SK-N-SH (cell line): ENCODE results near the gene HOMER1. TPM values are rescaled to one million over a fixed set of nuclear protein-coding genes. Genes with fewer than 3 reads are reported as not detected.

ENCODE experiments used
- CTCF ChIA-PET: fragments of 300-600, 350-600 bp; formaldehyde crosslinking; extraction: SDS; loops from one replicate; lab custom pipeline; 2021; lab: Yijun Ruan, JAX
- POLR2A ChIA-PET: fragments of 350-600 bp; sonication (Branson Sonifier 250); formaldehyde crosslinking; extraction: SDS; loops from one replicate; lab custom pipeline; 2020; ENCODE audit warnings: antibody characterized with exemption, inconsistent platforms; lab: Yijun Ruan, JAX
- DNase-seq: peaks from one replicate; pipeline ENCODE4 v3.0.0; 2012
- H2AFZ ChIP-seq: fragments of 200-600 bp; sonication (generic); 2 replicates; pipeline ENCODE4 v1.8.1; 2016; ENCODE audit warnings: antibody characterized with exemption, mild to moderate bottlenecking, low read depth
- H3F3A ChIP-seq: fragments of 200-600 bp; sonication (generic); replicated peaks from 2 replicates; pipeline ENCODE3; 2016; ENCODE audit warnings: antibody characterized with exemption, mild to moderate bottlenecking; ENCODE audit not compliant: insufficient read depth
- H3K27ac ChIP-seq, 2 experiments: fragments of 200-500 bp in 1 of 2; fragments of 200-600 bp in 1 of 2; sonication (Bioruptor generic) in 1 of 2; sonication (generic), shearing (Covaris generic) in 1 of 2; 2 replicates each; pipeline versions ENCODE4 v1.5.1 to v1.6.1; 2014 to 2016; ENCODE audit warnings: low read depth in 2 of 2, inconsistent platforms in 1 of 2, low read length in 1 of 2, mild to moderate bottlenecking in 1 of 2, mixed read lengths in 1 of 2
- H3K27me3 ChIP-seq: fragments of 200-600 bp; sonication (generic), shearing (Covaris generic); 2 replicates; pipeline ENCODE4 v1.6.1; 2016; ENCODE audit warnings: mixed run types; ENCODE audit not compliant: insufficient read depth
- H3K36me3 ChIP-seq, 2 experiments: fragments of 200-500 bp in 1 of 2; fragments of 200-600 bp in 1 of 2; sonication (Bioruptor generic) in 1 of 2; sonication (generic) in 1 of 2; replicated peaks in 1 of 2; 2 replicates each; pipeline versions ENCODE3 to v1.5.1; 2014 to 2016; ENCODE audit warnings: low read length in 1 of 2, mild to moderate bottlenecking in 1 of 2; ENCODE audit not compliant: insufficient read depth in 2 of 2, control insufficient read depth in 1 of 2
- H3K4me1 ChIP-seq, 2 experiments: fragments of 200-500 bp in 1 of 2; fragments of 200-600 bp in 1 of 2; sonication (Bioruptor generic) in 1 of 2; sonication (generic), shearing (Covaris generic) in 1 of 2; 2 replicates each; pipeline versions ENCODE4 v1.5.1 to v1.6.1; 2014 to 2016; ENCODE audit warnings: low read depth in 1 of 2, low read length in 1 of 2, mixed run types in 1 of 2; ENCODE audit not compliant: insufficient read depth in 2 of 2, control insufficient read depth in 1 of 2
- H3K4me2 ChIP-seq: fragments of 200-600 bp; sonication (generic), shearing (Covaris generic); 2 replicates; pipeline ENCODE4 v1.6.1; 2017; ENCODE audit warnings: mixed run types
- H3K4me3 ChIP-seq, 2 experiments: fragments of 200-500 bp in 1 of 2; fragments of 200-600 bp in 1 of 2; sonication (Bioruptor generic) in 1 of 2; sonication (generic), shearing (Covaris generic) in 1 of 2; 2 replicates each; pipeline versions ENCODE4 v1.5.1 to v1.8.1; 2014 to 2016; ENCODE audit warnings: low read depth in 2 of 2, inconsistent platforms in 1 of 2, low read length in 1 of 2, mild to moderate bottlenecking in 1 of 2, mixed read lengths in 1 of 2, moderate library complexity in 1 of 2
- H3K79me2 ChIP-seq: fragments of 200-600 bp; sonication (generic); 2 replicates; pipeline ENCODE4 v1.8.1; 2017; ENCODE audit warnings: mild to moderate bottlenecking; ENCODE audit not compliant: insufficient read depth
- H3K9ac ChIP-seq: fragments of 200-600 bp; sonication (generic); 2 replicates; pipeline ENCODE4 v1.6.1; 2017; ENCODE audit warnings: mixed run types
- H3K9me2 ChIP-seq: fragments of 200-600 bp; sonication (generic); 2 replicates; pipeline ENCODE4 v1.6.1; 2017; ENCODE audit warnings: mixed run types
- H3K9me3 ChIP-seq: fragments of 200-600 bp; sonication (generic); 2 replicates; pipeline ENCODE4 v1.6.1; 2017; ENCODE audit warnings: mixed run types, mild to moderate bottlenecking, moderate library complexity
- H4K20me1 ChIP-seq: fragments of 200-600 bp; sonication (generic); 2 replicates; pipeline ENCODE4 v1.6.1; 2017; ENCODE audit warnings: mild to moderate bottlenecking, mixed run types; ENCODE audit not compliant: insufficient read depth
- CTCF ChIP-seq: fragments of 200-600 bp; sonication (generic); IDR thresholded peaks from 2 replicates; pipeline ENCODE4 v1.6.1; 2017; ENCODE audit warnings: antibody characterized with exemption, mild to moderate bottlenecking, moderate library complexity
- EP300 ChIP-seq, 2 experiments: IDR thresholded peaks; 2 replicates each; pipeline versions ENCODE4 v1.4.0 to v1.6.1; 2012; ENCODE audit warnings: borderline replicate concordance in 1 of 2, low read depth in 1 of 2, low read length in 1 of 2
- EZH2phosphoT487 ChIP-seq: fragments of 200-600 bp; sonication (generic); IDR thresholded peaks from 2 replicates; pipeline ENCODE4 v1.6.1; 2017; ENCODE audit warnings: low read depth, mixed run types, mild to moderate bottlenecking, antibody characterized with exemption, moderate library complexity, borderline replicate concordance
- FOSL2 ChIP-seq: IDR thresholded peaks from 2 replicates; pipeline ENCODE4 v1.4.0; 2012; ENCODE audit warnings: low read depth, mild to moderate bottlenecking, moderate library complexity, borderline replicate concordance
- GABPA ChIP-seq: IDR thresholded peaks from 2 replicates; pipeline ENCODE4 v1.4.0; 2012; ENCODE audit warnings: low read depth, mild to moderate bottlenecking
- GATA2 ChIP-seq: sonication (generic); formaldehyde crosslinking; IDR thresholded peaks from 2 replicates; pipeline ENCODE4 v1.5.0; 2020; ENCODE audit warnings: mild to moderate bottlenecking, missing genetic modification reagents
- PBX3 ChIP-seq: IDR thresholded peaks from 2 replicates; pipeline ENCODE4; 2012
- POLR2AphosphoS5 ChIP-seq: IDR thresholded peaks from 2 replicates; pipeline ENCODE4 v1.6.1; 2012; ENCODE audit warnings: low read depth, low read length
- RAD21 ChIP-seq: IDR thresholded peaks from 2 replicates; pipeline ENCODE4 v1.6.1; 2012; ENCODE audit warnings: mild to moderate bottlenecking, low read length
- RCOR1 ChIP-seq: fragments of 150-350 bp; IDR thresholded peaks from 2 replicates; pipeline ENCODE4 v1.6.1; 2017; ENCODE audit warnings: antibody characterized with exemption, low read length
- REST ChIP-seq: IDR thresholded peaks from 2 replicates; pipeline ENCODE4 v1.6.1; 2012; ENCODE audit warnings: mild to moderate bottlenecking, low read depth, low read length, moderate library complexity
- RFX5 ChIP-seq: IDR thresholded peaks from 2 replicates; pipeline ENCODE4 v1.6.1; 2012; ENCODE audit warnings: mild to moderate bottlenecking, improper control_type of control experiment, low read length
- USF1 ChIP-seq: IDR thresholded peaks from 2 replicates; pipeline ENCODE4 v1.4.0; 2012; ENCODE audit warnings: low read depth, borderline replicate concordance
- ZBTB33 ChIP-seq: IDR thresholded peaks from 2 replicates; pipeline ENCODE4 v1.4.0; 2012; ENCODE audit warnings: low read depth, borderline replicate concordance
- WGBS: methylation state at CpG from one replicate; pipeline ENCODE4 v1.1.6; 2017; ENCODE audit warnings: low lambda C conversion rate; 5-methylcytosine and 5-hydroxymethylcytosine counted together
- polyA plus RNA-seq, 3 experiments: library from polyadenylated mRNA; depleted of rRNA; stranded (reverse); fragments of >200 nt; gene quantifications; 2 replicates each; pipeline ENCODE4 v1.2.3, GENCODE V29; 2012

Gene HOMER1
- polyA plus RNA-seq, 1 of the 3 experiments (the other 2 are of a cell fraction), result 2.2 TPM

- no peaks in the 10 kb centered on the region for H4K20me1 ChIP-seq
- ChIA-PET POLR2A (no interaction called here), CTCF (interaction anchor here (2.2 kb wide), 1 partner anchor 486 kb away, joined by 4 read pairs; no protein-coding TSS in a partner anchor)
- H3K9me3 ChIP-seq, result no peaks in the 10 kb centered on the region
- H3K4me1 ChIP-seq, result peaks cover 13 to 22% of the 10 kb centered on the region in 2 experiments; a peak in 3 of 4 replicates
- peak overlapping the region; percentile 95 for H3K4me2 ChIP-seq
- peaks cover 42% of the 10 kb centered on the region for H3K79me2 ChIP-seq
- WGBS, result 100% methylated on average over 1 of the region's 6 CpGs
- no peak for DNase-seq
- TF ChIP-seq POLR2AphosphoS5 (no peak), RAD21 (no peak), PBX3 (no peak), GATA2 (no peak), REST (no peak), USF1 (no peak), RCOR1 (no peak), FOSL2 (no peak), EP300 (IDR thresholded peaks at IDR 0.05; ENCODE audit: borderline replicate concordance in 1 of 2, low read depth in 1 of 2, low read length in 1 of 2) (no peak), RFX5 (no peak), GABPA (no peak), CTCF (no peak), EZH2phosphoT487 (no peak), ZBTB33 (no peak)
- H2AFZ ChIP-seq, result no peak overlapping the region
- no peaks in the 10 kb centered on the region for H3K27me3 ChIP-seq
- no peaks in the 10 kb centered on the region for H3K36me3 ChIP-seq
- no peaks in the 10 kb centered on the region for H3K9me2 ChIP-seq
- no peak overlapping the region for H3K9ac ChIP-seq
- no peak overlapping the region for H3K27ac ChIP-seq
- H3F3A ChIP-seq, result peaks cover 6% of the 10 kb centered on the region
- peak overlapping the region in 1 of 2 experiments; percentile 74; a peak in 3 of 4 replicates for H3K4me3 ChIP-seq
Observed at GRCh38 chr5:79510638-79511037, 3.3 kb downstream of the HOMER1 start.
